Measurements from ENCODE around the gene RPL32. TPM values are rescaled to one million over a fixed set of nuclear protein-coding genes. Genes with fewer than 3 reads are reported as not detected.
A peak's percentile ranks its signal among the peaks of the same experiment; 100 is the strongest.
"Not testable (repeated sequence)": the region's sequence is repeated elsewhere in the genome, so short reads cannot be mapped to it uniquely, and the experiment has no call there.

The RPL32 gene
- total and polyA plus RNA-seq, 5 donors from 2014 or later: 2,250 to 3,950 (median 2,758) TPM

GRCh38 chr3:12861611-12862010 lies 20.2 kb upstream of the RPL32 start:
- H3K4me3 Mint-ChIP-seq: no peak overlapping the region
- H3K4me1 Mint-ChIP-seq: no peaks in the 10 kb centered on the region
- ATAC-seq (ENCODE audit: low read depth in 2 of 2) (no peak), DNase-seq (no peak)
- peaks cover 0 to 10% (median 0%) of the 10 kb centered on the region in 7 donors for H3K9me3 Mint-ChIP-seq
- no peak overlapping the region for H3K27ac ChIP-seq (ENCODE audit: insufficient read depth, low read length, poor library complexity, severe bottlenecking)
- no peaks in the 10 kb centered on the region for H3K4me1 ChIP-seq (ENCODE audit: control insufficient read depth, insufficient read depth, low read length, poor library complexity, severe bottlenecking)
- no peak overlapping the region for H3K27ac Mint-ChIP-seq
- H3K36me3 ChIP-seq (ENCODE audit: control insufficient read depth, insufficient read depth, low read length): no peaks in the 10 kb centered on the region
- peaks cover 11% of the 10 kb centered on the region for H3K27me3 Mint-ChIP-seq
- no peaks in the 10 kb centered on the region for H3K27me3 ChIP-seq (ENCODE audit: control insufficient read depth, insufficient read depth, low read length)
- H3K9me3 ChIP-seq (ENCODE audit: control insufficient read depth in 2 of 2, low read length in 2 of 2): peaks cover 2 to 4% of the 10 kb centered on the region in 2 experiments
- no peak overlapping the region for H3K4me3 ChIP-seq (ENCODE audit: low read depth, low read length)
- no peaks in the 10 kb centered on the region for H3K36me3 Mint-ChIP-seq

DNA sequence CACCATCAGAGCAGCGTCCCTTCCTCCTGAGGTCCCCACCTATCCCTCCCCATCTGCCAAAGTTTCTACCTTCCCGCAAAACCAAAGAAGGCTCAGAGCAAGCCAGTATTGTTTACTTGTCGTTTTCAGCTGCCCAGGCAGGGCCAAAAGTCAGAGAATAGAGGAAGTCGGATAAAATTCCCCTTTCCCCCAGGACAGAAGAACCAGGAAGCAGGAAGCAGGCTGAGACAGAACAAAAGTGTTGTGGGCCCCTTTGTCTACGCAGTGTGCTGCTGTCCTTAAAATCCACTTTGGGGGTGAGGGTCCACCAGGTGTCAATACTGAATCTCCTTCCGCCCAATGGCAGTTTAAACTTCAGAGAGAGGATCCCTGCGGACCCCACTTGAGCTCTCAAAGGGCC lies 18.5 kb upstream of the RPL32 start:
- ATAC-seq (ENCODE audit: low read depth in 2 of 2) (no peak), DNase-seq (no peak)
- H3K4me3 ChIP-seq (ENCODE audit: low read depth, low read length): no peak overlapping the region
- H3K4me1 Mint-ChIP-seq: no peaks in the 10 kb centered on the region
- H3K4me3 Mint-ChIP-seq: no peak overlapping the region
- no peaks in the 10 kb centered on the region for H3K27me3 ChIP-seq (ENCODE audit: control insufficient read depth, insufficient read depth, low read length)
- H3K4me1 ChIP-seq (ENCODE audit: control insufficient read depth, insufficient read depth, low read length, poor library complexity, severe bottlenecking): no peaks in the 10 kb centered on the region
- H3K36me3 Mint-ChIP-seq: no peaks in the 10 kb centered on the region
- no peak overlapping the region for H3K27ac ChIP-seq (ENCODE audit: insufficient read depth, low read length, poor library complexity, severe bottlenecking)
- H3K27me3 Mint-ChIP-seq: peaks cover 11% of the 10 kb centered on the region
- H3K9me3 ChIP-seq (ENCODE audit: control insufficient read depth in 2 of 2, low read length in 2 of 2): no peaks in the 10 kb centered on the region
- no peak overlapping the region for H3K27ac Mint-ChIP-seq
- peaks cover 0 to 3% (median 0%) of the 10 kb centered on the region in 7 donors for H3K9me3 Mint-ChIP-seq
- no peaks in the 10 kb centered on the region for H3K36me3 ChIP-seq (ENCODE audit: control insufficient read depth, insufficient read depth, low read length)

DNA sequence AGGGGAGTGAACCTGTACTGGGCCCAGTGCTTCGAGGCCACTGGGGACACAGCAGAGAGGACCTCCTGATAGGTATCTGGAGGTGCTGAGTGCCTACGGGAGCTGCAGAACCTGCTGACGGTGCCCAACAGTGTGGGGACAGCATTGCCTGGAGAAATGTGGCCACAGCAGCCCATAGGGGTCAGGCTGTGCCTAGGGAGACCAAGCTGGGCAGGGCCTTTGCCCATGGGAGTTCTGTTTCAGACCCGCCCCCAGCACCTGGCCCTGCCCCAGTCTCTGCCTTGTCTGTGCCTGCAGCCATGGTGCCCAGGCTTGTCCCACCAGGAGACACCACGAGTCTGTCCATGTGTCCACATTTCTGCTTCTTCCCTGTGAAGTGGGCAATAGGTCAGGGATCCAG lies 15.3 kb upstream of the RPL32 start:
- ATAC-seq (ENCODE audit: low read depth in 2 of 2) (no peak), DNase-seq (no peak)
- no peaks in the 10 kb centered on the region for H3K36me3 Mint-ChIP-seq
- H3K27me3 Mint-ChIP-seq: peaks cover 15% of the 10 kb centered on the region
- no peak overlapping the region for H3K27ac Mint-ChIP-seq
- H3K9me3 Mint-ChIP-seq: no peaks in the 10 kb centered on the region
- Histone ChIP-seq H3K36me3 (ENCODE audit: control insufficient read depth, insufficient read depth, low read length) (no peaks in the 10 kb centered on the region), H3K27ac (ENCODE audit: insufficient read depth, low read length, poor library complexity, severe bottlenecking) (no peak overlapping the region), H3K4me3 (ENCODE audit: low read depth, low read length) (no peak overlapping the region), H3K4me1 (ENCODE audit: control insufficient read depth, insufficient read depth, low read length, poor library complexity, severe bottlenecking) (no peaks in the 10 kb centered on the region), H3K27me3 (ENCODE audit: control insufficient read depth, insufficient read depth, low read length) (no peaks in the 10 kb centered on the region), H3K9me3 (ENCODE audit: control insufficient read depth in 2 of 2, low read length in 2 of 2) (no peaks in the 10 kb centered on the region)
- no peaks in the 10 kb centered on the region for H3K4me1 Mint-ChIP-seq
- H3K4me3 Mint-ChIP-seq: no peak overlapping the region

DNA sequence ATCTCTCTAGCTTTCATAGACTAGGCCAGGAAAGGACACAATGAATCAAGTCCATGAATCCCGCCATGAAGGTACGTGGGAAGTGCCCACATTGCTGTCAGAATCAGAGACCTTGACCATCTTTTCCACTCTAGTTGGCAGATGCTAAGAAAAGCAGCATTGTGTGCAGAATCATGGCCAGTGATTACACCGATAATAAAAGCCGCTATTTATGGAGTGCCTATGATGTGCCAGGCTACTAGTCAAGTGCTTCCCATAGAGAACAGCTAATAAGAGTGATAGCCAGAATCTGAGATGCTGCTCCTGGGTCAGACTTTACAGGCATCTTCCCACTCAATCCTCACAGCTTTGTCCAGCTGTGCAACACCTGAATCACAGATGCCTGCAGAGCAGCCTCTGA lies 13.2 kb upstream of the RPL32 start:
- DNase-seq (no peak), ATAC-seq (ENCODE audit: low read depth in 2 of 2) (no peak)
- no peak overlapping the region for H3K4me3 Mint-ChIP-seq
- H3K27me3 ChIP-seq (ENCODE audit: control insufficient read depth, insufficient read depth, low read length): no peaks in the 10 kb centered on the region
- H3K4me3 ChIP-seq (ENCODE audit: low read depth, low read length): no peak overlapping the region
- H3K27me3 Mint-ChIP-seq: peaks cover 13% of the 10 kb centered on the region
- H3K27ac Mint-ChIP-seq: no peak overlapping the region
- no peaks in the 10 kb centered on the region for H3K4me1 ChIP-seq (ENCODE audit: control insufficient read depth, insufficient read depth, low read length, poor library complexity, severe bottlenecking)
- no peaks in the 10 kb centered on the region for H3K36me3 Mint-ChIP-seq
- H3K4me1 Mint-ChIP-seq: no peaks in the 10 kb centered on the region
- H3K9me3 Mint-ChIP-seq: peaks cover 0 to 2% (median 0%) of the 10 kb centered on the region in 7 donors
- no peaks in the 10 kb centered on the region for H3K9me3 ChIP-seq (ENCODE audit: control insufficient read depth in 2 of 2, low read length in 2 of 2)
- no peak overlapping the region for H3K27ac ChIP-seq (ENCODE audit: insufficient read depth, low read length, poor library complexity, severe bottlenecking)
- no peaks in the 10 kb centered on the region for H3K36me3 ChIP-seq (ENCODE audit: control insufficient read depth, insufficient read depth, low read length)

GRCh38 chr3:12853847-12854246 lies 12.5 kb upstream of the RPL32 start:
- H3K36me3 Mint-ChIP-seq; H3K36me3 ChIP-seq (ENCODE audit: control insufficient read depth, insufficient read depth, low read length); H3K4me1 ChIP-seq (ENCODE audit: control insufficient read depth, insufficient read depth, low read length, poor library complexity, severe bottlenecking); H3K4me3 Mint-ChIP-seq; H3K27ac ChIP-seq (ENCODE audit: insufficient read depth, low read length, poor library complexity, severe bottlenecking); H3K9me3 ChIP-seq (ENCODE audit: control insufficient read depth in 2 of 2, low read length in 2 of 2); ATAC-seq (ENCODE audit: low read depth in 2 of 2); DNase-seq; H3K27me3 ChIP-seq (ENCODE audit: control insufficient read depth, insufficient read depth, low read length); H3K4me3 ChIP-seq (ENCODE audit: low read depth, low read length); H3K9me3 Mint-ChIP-seq; H3K4me1 Mint-ChIP-seq: not testable (repeated sequence)
- peak overlapping the region in 1 of 3 donors; percentile 70 for H3K27ac Mint-ChIP-seq
- H3K27me3 Mint-ChIP-seq: peaks cover 13% of the 10 kb centered on the region

DNA sequence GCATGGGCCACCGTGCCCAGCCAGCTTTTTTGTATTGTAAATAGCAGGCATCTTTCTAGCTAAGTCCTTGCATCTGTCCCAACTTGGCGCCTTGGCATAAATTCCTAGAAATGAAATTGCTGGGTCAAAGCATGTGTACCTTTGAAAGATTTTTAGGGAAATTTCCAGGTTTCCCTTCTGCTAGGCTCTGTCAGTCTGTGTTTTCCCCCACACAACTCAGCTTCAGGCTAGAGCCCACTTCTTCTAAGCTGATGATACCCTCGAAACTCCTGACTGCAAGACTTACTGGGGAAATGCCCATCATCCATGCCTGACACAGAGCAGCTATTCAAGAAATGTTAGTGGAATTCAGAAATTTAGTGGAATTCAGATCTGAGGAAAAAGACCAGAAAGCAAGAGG lies 10.8 kb upstream of the RPL32 start:
- no peak for ATAC-seq (ENCODE audit: low read depth in 2 of 2)
- H3K9me3 ChIP-seq (ENCODE audit: control insufficient read depth in 2 of 2, low read length in 2 of 2): no peaks in the 10 kb centered on the region
- Mint-ChIP-seq H3K4me3 (no peak overlapping the region), H3K9me3 (peaks cover 0 to 2% (median 0%) of the 10 kb centered on the region in 7 donors), H3K4me1 (no peaks in the 10 kb centered on the region), H3K27ac (no peak overlapping the region), H3K27me3 (peaks cover 8% of the 10 kb centered on the region), H3K36me3 (no peaks in the 10 kb centered on the region)
- H3K27ac ChIP-seq (ENCODE audit: insufficient read depth, low read length, poor library complexity, severe bottlenecking): no peak overlapping the region
- no peaks in the 10 kb centered on the region for H3K4me1 ChIP-seq (ENCODE audit: control insufficient read depth, insufficient read depth, low read length, poor library complexity, severe bottlenecking)
- H3K36me3 ChIP-seq (ENCODE audit: control insufficient read depth, insufficient read depth, low read length): no peaks in the 10 kb centered on the region
- DNase-seq: no peak
- H3K4me3 ChIP-seq (ENCODE audit: low read depth, low read length): no peak overlapping the region
- H3K27me3 ChIP-seq (ENCODE audit: control insufficient read depth, insufficient read depth, low read length): no peaks in the 10 kb centered on the region

GRCh38 chr3:12845811-12846210 lies 4.4 kb upstream of the RPL32 start:
- no peaks in the 10 kb centered on the region for H3K27me3 ChIP-seq (ENCODE audit: control insufficient read depth, insufficient read depth, low read length)
- Mint-ChIP-seq H3K9me3 (peaks cover 0 to 1% (median 0%) of the 10 kb centered on the region in 7 donors), H3K27ac (no peak overlapping the region), H3K4me1 (peaks cover 1 to 12% (median 7%) of the 10 kb centered on the region in 4 donors), H3K4me3 (no peak overlapping the region), H3K36me3 (peaks cover 2% of the 10 kb centered on the region), H3K27me3 (peaks cover 7% of the 10 kb centered on the region)
- ATAC-seq (ENCODE audit: low read depth in 2 of 2) (no peak), DNase-seq (no peak)
- peaks cover under 1% of the 10 kb centered on the region for H3K4me1 ChIP-seq (ENCODE audit: control insufficient read depth, insufficient read depth, low read length, poor library complexity, severe bottlenecking)
- no peak overlapping the region for H3K27ac ChIP-seq (ENCODE audit: insufficient read depth, low read length, poor library complexity, severe bottlenecking)
- H3K36me3 ChIP-seq (ENCODE audit: control insufficient read depth, insufficient read depth, low read length): no peaks in the 10 kb centered on the region
- no peak overlapping the region for H3K4me3 ChIP-seq (ENCODE audit: low read depth, low read length)
- H3K9me3 ChIP-seq (ENCODE audit: control insufficient read depth in 2 of 2, low read length in 2 of 2): no peaks in the 10 kb centered on the region

- peak overlapping the region in 2 of 3 donors; percentile 99 for H3K27ac Mint-ChIP-seq
- peaks cover 4% of the 10 kb centered on the region for H3K27me3 Mint-ChIP-seq
- no peak overlapping the region for H3K27ac ChIP-seq (ENCODE audit: insufficient read depth, low read length, poor library complexity, severe bottlenecking)
- no peak for ATAC-seq (ENCODE audit: low read depth in 2 of 2)
- H3K4me3 Mint-ChIP-seq: peak overlapping the region in 2 of 4 donors; percentile 24 to 94
- H3K9me3 Mint-ChIP-seq: peaks cover 0 to 1% (median 0%) of the 10 kb centered on the region in 7 donors
- peaks cover 13 to 44% (median 38%) of the 10 kb centered on the region in 4 donors for H3K4me1 Mint-ChIP-seq
- peaks cover 23% of the 10 kb centered on the region for H3K36me3 ChIP-seq (ENCODE audit: control insufficient read depth, insufficient read depth, low read length)
- no peaks in the 10 kb centered on the region for H3K27me3 ChIP-seq (ENCODE audit: control insufficient read depth, insufficient read depth, low read length)
- DNase-seq: no peak
- H3K4me1 ChIP-seq (ENCODE audit: control insufficient read depth, insufficient read depth, low read length, poor library complexity, severe bottlenecking): peaks cover 28% of the 10 kb centered on the region
- no peaks in the 10 kb centered on the region for H3K9me3 ChIP-seq (ENCODE audit: control insufficient read depth in 2 of 2, low read length in 2 of 2)
- H3K4me3 ChIP-seq (ENCODE audit: low read depth, low read length): no peak overlapping the region
- peaks cover 21% of the 10 kb centered on the region for H3K36me3 Mint-ChIP-seq
These were observed 1.1 kb upstream of the RPL32 start for GRCh38 chr3:12842469-12842868.

Data from CD4-positive, CD25-positive, alpha-beta regulatory T cell (primary cell).